ENCODE results near the gene GORASP2.

Gene GORASP2

DNA sequence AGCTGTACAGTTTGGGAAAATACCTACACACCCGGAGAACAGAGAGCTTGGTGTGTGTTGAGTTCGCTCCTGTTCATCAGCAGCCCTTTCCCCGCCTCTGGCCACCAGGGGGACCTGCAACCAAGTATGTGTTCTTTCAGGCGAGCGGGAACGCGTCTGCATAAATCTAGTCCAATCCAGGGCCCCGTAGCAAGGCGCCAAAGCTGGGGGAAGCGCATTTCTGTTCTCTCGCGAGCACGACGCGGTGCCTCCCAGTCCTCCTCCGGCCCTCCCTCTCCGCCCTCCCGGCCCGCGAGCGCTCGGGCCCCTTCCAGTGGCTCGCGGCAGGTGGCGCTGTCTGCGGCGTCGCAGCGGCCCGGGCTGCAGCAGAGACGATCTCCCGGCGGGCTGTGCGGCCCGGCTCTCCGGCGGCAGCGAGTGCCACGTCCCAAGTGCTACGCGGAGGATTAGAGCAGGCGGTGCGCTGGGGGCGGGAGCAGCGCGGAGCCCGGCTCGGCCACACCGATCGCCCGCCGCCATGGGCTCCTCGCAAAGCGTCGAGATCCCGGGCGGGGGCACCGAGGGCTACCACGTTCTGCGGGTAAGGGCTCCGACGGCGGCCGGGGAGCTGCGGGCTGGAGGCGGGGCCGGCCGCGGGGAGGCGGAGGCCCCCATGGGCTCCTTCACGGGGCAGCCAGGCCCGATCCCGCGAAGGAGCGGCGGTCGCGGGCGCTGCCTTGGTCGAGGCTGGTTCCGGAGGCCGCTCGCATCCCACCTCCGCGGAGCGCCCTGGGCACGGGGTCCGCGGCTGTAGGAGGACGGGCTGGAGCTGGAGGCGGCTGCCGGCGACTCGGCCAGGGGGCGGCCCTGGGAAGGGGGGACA is at the start of gene GORASP2:
GORASP2 (plus strand) TSS at position 430 of the 862 bp plus-strand sequence; CDS start at position 518, 88 bp downstream.
- Histone ChIP-seq H3K9me2 (replicated peaks; ENCODE audit: insufficient read depth, low read length) (no peaks in the 10 kb centered on the region), H3K9ac (ENCODE audit: low read length) (peak within 1 kb of the TSS; percentile 97), H2AFZ (ENCODE audit: low read length) (peak within 1 kb of the TSS; percentile 76), H3K4me3 (ENCODE audit: low read length) (peak within 1 kb of the TSS; percentile 79), H3K27ac (ENCODE audit: low read length) (peak within 1 kb of the TSS; percentile 82; the same call in 1 of the 2 replicates), H3K36me3 (replicated peaks; ENCODE audit: insufficient read depth, low read length) (no peaks in the 10 kb centered on the region), H4K20me1 (ENCODE audit: insufficient read depth, low read length) (peaks cover 29% of the 10 kb centered on the region), H3F3A (ENCODE audit: insufficient read depth, low read length) (peaks cover 7% of the 10 kb centered on the region; the same call in 1 of the 2 replicates), H3K27me3 (replicated peaks; ENCODE audit: insufficient read depth, low read length) (no peaks in the 10 kb centered on the region), H3K9me3 (replicated peaks; ENCODE audit: insufficient read depth, low read length) (no peaks in the 10 kb centered on the region), H3K79me2 (ENCODE audit: low read length) (peaks cover 49% of the 10 kb centered on the region), H3K4me1 (ENCODE audit: low read length) (peaks cover 19% of the 10 kb centered on the region; the same call in 1 of the 2 replicates), H3K4me2 (ENCODE audit: low read depth, low read length) (peak within 1 kb of the TSS; percentile 65)
- TF ChIP-seq EZH2 (optimal IDR thresholded peaks at IDR 0.05; ENCODE audit: low read depth, low read length) (no peak), EZH2phosphoT487 (IDR thresholded peaks at IDR 0.05; ENCODE audit: low read length) (no peak)
- TF ChIP-seq, protein P1, sequence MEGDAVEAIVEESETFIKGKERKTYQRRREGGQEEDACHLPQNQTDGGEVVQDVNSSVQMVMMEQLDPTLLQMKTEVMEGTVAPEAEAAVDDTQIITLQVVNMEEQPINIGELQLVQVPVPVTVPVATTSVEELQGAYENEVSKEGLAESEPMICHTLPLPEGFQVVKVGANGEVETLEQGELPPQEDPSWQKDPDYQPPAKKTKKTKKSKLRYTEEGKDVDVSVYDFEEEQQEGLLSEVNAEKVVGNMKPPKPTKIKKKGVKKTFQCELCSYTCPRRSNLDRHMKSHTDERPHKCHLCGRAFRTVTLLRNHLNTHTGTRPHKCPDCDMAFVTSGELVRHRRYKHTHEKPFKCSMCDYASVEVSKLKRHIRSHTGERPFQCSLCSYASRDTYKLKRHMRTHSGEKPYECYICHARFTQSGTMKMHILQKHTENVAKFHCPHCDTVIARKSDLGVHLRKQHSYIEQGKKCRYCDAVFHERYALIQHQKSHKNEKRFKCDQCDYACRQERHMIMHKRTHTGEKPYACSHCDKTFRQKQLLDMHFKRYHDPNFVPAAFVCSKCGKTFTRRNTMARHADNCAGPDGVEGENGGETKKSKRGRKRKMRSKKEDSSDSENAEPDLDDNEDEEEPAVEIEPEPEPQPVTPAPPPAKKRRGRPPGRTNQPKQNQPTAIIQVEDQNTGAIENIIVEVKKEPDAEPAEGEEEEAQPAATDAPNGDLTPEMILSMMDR (IDR thresholded peaks at IDR 0.05; ENCODE audit: low read length), result peak; percentile 93
- DNase-seq, result peak; percentile 100

DNA sequence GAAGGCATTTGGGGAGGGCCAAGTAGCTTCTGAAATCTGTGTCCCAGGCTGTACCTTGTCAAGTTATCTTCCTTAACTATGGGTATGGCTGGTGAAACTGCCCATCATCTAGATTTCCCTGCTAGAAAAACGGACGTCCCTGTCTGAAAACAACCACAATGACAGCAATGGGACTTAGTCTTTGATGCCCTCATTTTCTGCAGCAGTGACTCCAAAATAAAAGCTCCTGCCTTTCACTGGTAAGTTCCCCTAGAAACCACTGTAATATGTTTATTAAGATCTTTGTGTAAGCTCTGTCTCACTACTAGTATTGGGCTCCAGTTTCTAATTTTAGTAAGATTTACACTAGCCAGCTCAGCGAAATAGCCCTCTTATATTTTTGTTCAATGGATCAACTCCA is 47.2 kb upstream of the GORASP2 start:
- Histone ChIP-seq H3K9ac (ENCODE audit: low read length) (no peak overlapping the region), H2AFZ (ENCODE audit: low read length) (no peak overlapping the region), H3K4me2 (ENCODE audit: low read depth, low read length) (no peak overlapping the region), H3F3A (ENCODE audit: insufficient read depth, low read length) (no peaks in the 10 kb centered on the region), H3K36me3 (replicated peaks; ENCODE audit: insufficient read depth, low read length) (no peaks in the 10 kb centered on the region), H3K27me3 (replicated peaks; ENCODE audit: insufficient read depth, low read length) (no peaks in the 10 kb centered on the region), H3K27ac (ENCODE audit: low read length) (no peak overlapping the region), H3K79me2 (ENCODE audit: low read length) (no peaks in the 10 kb centered on the region), H3K4me3 (ENCODE audit: low read length) (no peak overlapping the region), H3K9me3 (replicated peaks; ENCODE audit: insufficient read depth, low read length) (no peaks in the 10 kb centered on the region), H3K9me2 (replicated peaks; ENCODE audit: insufficient read depth, low read length) (no peaks in the 10 kb centered on the region), H3K4me1 (ENCODE audit: low read length) (0 out of 2 replicates have a peak, but pooled peaks cover 3% of the 10 kb centered on the region), H4K20me1 (ENCODE audit: insufficient read depth, low read length) (no peaks in the 10 kb centered on the region)
- no peak for DNase-seq
- TF ChIP-seq EZH2 (optimal IDR thresholded peaks at IDR 0.05; ENCODE audit: low read depth, low read length) (no peak), EZH2phosphoT487 (IDR thresholded peaks at IDR 0.05; ENCODE audit: low read length) (no peak)
- TF ChIP-seq, protein P1 (IDR thresholded peaks at IDR 0.05; ENCODE audit: low read length), result no peak

DNA sequence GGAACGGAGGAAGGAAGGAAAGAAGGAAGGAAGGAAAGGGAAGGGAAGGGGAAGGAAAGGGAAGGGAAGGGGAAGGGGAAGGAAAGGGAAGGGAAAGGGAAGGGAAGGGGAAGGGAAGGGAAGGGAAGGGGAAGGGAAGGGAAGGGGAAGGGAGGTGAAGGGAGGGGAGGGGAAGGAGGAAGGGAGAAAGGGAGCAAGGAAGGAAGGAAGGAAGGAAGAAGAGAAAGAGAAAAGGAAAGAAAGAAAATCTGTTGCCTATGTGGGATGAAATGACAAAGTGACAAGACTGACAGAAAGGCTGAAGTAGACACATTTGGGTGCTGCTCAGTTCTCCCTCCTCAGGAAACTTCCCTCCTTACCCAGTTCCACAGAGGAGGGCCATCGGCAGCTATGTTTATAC is 46.3 kb upstream of the GORASP2 start:
- H3K27me3 ChIP-seq (replicated peaks; ENCODE audit: insufficient read depth, low read length), result no peaks in the 10 kb centered on the region
- H3K4me3 ChIP-seq (ENCODE audit: low read length), result no peak overlapping the region
- DNase-seq, result no peak
- H3K27ac ChIP-seq (ENCODE audit: low read length), result no peak overlapping the region
- H3K9ac ChIP-seq (ENCODE audit: low read length), result no peak overlapping the region
- H3K4me1 ChIP-seq (ENCODE audit: low read length), result 0 out of 2 replicates have a peak, but pooled peaks cover 3% of the 10 kb centered on the region
- no peaks in the 10 kb centered on the region for H3K36me3 ChIP-seq (replicated peaks; ENCODE audit: insufficient read depth, low read length)
- no peaks in the 10 kb centered on the region for H3K9me3 ChIP-seq (replicated peaks; ENCODE audit: insufficient read depth, low read length)
- H2AFZ ChIP-seq (ENCODE audit: low read length), result no peak overlapping the region
- H3K79me2 ChIP-seq (ENCODE audit: low read length), result no peaks in the 10 kb centered on the region
- H3F3A ChIP-seq (ENCODE audit: insufficient read depth, low read length), result no peaks in the 10 kb centered on the region
- H3K9me2 ChIP-seq (replicated peaks; ENCODE audit: insufficient read depth, low read length), result no peaks in the 10 kb centered on the region
- H4K20me1 ChIP-seq (ENCODE audit: insufficient read depth, low read length), result no peaks in the 10 kb centered on the region
- H3K4me2 ChIP-seq (ENCODE audit: low read depth, low read length), result no peak overlapping the region
- TF ChIP-seq, protein P1 (IDR thresholded peaks at IDR 0.05; ENCODE audit: low read length), result no peak
- no peak for TF ChIP-seq EZH2phosphoT487 (IDR thresholded peaks at IDR 0.05; ENCODE audit: low read length)
- no peak for TF ChIP-seq EZH2 (optimal IDR thresholded peaks at IDR 0.05; ENCODE audit: low read depth, low read length)

Measured in MM.1S (cell line).